AML-193 (cell line): ENCODE results near the gene SLC4A3.
A peak's percentile ranks its signal among the peaks of the same experiment; 100 is the strongest.

Experiments used
- DNase-seq, 2 experiments: peaks; one replicate each; lab custom pipeline; 2025; lab: John Stamatoyannopoulos, UW

Gene SLC4A3

DNA sequence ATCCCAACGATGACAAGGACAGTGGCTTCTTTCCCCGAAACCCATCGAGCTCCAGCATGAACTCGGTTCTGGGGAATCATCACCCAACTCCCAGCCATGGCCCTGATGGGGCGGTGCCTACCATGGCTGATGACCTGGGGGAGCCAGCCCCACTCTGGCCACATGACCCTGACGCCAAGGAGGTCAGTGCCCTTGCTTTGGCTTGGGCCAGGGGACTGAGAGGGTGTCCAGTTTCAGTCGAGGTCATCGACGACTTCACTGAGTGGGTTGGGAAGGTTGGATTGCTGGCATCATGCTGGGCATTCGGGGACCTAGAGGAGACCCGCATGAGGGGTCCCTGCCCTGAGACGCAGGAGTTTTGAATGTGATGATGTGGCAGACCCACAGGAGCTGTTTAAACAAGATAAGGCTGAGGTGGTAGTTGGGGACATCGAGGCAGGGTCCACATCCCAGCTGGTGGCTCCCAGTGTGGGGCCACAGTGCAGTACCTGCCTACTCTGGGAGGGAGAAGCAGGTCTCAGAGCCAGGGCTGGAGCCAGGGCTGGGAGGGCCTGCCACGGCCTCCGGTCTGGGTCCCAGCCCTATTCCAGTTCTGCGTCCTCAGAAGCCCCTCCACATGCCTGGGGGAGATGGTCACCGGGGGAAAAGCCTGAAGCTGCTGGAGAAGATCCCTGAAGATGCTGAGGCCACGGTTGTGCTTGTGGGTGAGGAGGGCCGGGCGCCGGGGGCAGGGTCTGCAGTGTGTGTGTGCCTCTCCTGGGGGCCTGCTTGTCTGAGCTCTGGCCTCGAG lies 6.0 kb downstream of the SLC4A3 start:
- DNase-seq: peak in 1 of 2 experiments; percentile 35

DNA sequence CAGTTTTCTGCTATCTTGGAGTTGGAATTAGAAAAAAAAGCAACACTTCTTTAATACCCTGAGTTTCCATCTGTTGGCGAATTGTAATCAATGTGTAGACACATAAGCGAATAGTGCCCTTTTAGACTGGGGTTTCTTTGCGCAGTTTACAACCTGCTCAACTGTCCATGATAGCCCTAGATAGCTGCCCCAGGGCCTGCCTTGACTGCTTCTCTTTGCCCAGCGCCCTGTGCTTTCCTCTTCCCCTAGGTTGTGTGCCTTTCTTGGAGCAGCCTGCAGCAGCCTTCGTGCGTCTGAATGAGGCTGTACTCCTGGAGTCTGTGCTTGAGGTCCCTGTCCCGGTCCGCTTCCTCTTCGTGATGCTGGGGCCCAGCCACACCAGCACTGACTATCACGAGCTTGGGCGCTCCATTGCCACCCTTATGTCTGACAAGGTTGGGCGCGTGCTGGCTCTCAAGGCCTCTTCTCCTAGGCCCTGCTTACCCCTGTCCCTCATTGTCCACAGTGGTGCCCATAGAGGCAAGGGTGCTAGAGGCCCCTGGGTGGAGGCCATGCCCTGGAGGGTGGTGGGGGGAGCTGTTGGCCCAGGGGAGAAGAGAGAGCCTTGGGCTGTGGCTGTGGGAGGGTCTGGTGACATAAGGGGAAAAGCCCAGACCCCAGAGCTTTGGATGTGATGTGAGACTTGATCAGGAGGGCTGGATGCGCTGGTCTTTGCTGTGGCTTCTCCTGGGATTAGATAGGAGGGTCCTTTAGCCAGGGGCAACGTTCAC lies 6.9 kb downstream of the SLC4A3 start:
- no peak for DNase-seq

DNA sequence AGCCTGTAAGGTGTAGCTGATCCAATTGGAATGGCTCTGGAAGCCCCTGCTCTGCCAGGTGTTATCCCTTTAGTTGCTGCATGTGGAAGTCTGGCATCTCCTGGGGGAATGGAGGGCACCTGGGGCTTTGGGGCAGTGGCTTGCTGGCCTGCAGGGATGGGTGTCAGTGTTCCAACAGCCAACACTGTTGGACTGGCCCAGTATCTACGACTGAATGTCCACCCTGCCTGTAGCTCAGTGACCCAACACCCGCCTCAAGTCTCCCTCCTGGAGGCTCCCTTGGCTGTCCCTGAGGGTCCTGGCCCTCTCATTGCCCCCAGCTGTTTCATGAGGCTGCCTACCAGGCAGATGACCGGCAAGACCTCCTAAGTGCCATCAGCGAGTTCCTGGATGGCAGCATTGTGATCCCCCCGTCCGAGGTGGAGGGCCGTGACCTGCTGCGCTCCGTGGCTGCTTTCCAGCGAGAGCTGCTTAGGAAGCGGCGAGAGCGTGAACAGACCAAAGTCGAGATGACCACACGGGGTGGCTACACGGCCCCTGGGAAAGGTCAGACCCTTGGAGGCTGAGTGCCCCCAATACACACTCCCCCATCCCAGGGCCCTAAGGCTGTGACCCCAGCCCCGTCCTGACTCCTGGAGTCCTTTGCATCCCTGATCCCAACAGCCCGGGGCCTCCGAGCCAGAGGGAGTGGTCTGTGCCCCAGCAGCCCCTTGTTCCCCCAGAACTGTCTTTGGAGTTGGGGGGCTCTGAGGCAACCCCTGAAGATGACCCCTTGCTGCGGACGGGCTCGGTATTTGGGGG lies 7.7 kb downstream of the SLC4A3 start:
- DNase-seq: no peak

DNA sequence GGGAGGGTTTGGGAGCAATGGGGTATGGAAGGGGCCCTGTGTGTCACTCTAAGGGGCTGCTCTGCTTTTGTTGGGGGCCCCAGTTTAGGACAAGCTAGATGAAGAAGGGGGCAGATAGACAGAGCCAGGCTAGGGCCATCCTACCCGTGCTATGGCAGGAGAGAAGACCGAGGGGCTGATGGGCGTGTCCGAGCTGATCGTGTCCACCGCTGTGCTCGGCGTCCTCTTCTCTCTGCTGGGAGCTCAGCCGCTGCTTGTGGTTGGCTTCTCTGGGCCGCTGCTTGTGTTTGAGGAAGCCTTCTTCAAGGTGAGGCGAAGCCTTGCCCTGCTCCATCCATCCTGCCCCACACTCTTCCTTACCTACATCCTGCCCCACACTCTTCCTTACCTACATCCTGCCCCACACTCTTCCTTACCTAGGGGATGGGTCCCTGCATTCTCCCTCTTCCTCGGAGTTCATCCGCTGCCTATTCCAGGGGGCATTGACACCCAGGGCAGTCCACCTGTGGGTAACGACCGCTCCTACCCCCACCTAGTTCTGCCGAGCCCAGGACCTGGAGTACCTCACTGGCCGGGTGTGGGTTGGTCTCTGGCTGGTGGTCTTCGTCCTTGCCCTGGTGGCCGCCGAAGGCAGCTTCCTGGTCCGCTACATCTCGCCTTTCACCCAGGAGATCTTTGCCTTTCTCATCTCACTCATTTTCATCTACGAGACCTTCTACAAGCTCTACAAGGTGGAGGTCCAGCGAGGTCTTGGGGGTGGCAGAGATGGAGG lies 8.9 kb downstream of the SLC4A3 start:
- no peak for DNase-seq

DNA sequence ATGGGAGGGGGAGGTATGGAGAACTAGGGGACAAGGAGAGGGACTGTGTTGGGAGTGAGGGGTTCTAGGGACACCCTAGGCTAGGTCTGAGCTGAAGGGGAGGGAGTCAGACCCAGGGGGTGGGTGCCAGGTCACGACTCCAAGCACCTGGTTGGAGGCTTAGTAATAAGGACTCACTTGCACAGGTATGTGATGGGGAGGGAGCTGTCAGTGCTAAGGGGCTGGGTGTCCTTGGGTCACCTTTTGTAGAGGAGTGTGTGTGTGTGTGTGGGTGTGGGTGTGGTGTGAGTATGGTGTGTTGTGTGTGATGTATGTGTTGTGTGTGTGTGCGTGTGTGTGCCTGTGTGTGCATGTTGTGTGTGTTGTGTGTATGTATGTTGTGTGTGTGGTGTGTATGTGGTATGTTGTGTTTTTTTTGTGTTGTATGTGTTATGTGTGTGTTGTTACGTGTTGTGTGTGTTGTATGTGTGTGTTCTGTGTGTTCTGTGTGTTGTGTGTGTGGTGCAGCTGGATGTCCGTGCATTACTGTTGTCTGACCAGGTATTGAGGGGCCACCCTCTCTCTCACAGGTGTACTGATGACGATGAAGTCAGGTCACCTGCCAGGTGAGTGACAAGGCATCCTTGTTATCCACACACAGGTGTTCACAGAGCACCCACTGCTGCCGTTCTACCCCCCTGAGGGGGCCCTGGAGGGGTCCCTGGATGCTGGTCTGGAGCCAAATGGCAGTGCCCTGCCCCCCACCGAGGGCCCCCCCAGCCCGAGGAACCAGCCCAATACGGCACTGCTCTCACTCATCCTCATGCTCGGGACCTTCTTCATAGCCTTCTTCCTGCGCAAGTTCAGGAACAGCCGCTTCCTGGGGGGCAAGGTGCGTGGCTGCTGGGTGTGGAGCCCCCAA lies 9.8 kb downstream of the SLC4A3 start:
- DNase-seq: no peak

DNA sequence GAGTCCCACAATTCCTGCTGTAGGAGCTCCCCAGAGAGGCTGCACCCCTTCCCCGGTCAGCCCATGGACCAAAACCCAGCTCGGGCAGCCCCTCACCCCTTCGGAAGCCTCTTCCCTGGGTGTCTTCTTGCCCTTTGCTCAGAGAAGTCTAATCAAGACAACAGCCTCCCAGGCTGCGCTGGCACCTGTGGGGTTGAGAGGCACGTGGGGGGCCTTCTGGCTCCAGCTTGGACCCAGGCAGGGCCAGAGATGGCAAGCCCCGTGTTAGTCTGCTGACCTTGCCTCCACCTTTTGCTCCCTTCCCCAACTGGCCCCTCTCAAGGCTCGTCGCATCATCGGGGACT lies 10.4 kb downstream of the SLC4A3 start:
- no peak for DNase-seq

DNA sequence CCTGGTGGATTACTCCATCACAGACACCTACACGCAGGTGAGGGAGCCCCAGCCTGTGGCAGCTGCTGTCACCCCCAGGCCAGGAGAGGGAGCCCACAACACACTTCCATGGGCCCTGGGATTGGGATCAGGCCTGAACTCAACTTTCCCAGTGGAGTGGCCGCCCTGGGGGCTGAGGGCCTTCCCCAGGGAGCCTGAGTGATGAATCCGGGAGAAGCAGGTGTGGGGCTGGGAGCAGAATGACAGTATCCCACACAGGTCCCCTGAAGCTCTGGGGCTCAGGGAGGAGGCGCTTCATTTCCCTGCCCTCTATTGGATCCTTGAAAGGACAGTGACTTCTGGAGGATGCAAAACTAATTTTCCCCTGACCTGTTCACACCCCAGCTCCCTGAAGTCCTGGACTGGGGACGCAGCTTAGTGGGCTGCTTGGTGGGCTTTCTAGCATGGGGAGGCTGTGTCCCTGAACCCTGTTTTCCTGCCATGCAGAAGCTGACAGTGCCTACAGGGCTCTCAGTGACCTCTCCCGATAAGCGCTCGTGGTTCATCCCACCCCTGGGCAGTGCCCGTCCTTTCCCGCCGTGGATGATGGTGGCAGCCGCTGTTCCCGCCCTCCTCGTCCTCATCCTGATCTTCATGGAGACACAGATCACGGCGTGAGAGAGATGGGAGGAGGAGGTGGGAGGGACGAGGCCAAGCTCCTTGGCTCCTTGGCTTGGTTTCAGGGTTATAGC lies 11.0 kb downstream of the SLC4A3 start:
- DNase-seq: no peak

DNA sequence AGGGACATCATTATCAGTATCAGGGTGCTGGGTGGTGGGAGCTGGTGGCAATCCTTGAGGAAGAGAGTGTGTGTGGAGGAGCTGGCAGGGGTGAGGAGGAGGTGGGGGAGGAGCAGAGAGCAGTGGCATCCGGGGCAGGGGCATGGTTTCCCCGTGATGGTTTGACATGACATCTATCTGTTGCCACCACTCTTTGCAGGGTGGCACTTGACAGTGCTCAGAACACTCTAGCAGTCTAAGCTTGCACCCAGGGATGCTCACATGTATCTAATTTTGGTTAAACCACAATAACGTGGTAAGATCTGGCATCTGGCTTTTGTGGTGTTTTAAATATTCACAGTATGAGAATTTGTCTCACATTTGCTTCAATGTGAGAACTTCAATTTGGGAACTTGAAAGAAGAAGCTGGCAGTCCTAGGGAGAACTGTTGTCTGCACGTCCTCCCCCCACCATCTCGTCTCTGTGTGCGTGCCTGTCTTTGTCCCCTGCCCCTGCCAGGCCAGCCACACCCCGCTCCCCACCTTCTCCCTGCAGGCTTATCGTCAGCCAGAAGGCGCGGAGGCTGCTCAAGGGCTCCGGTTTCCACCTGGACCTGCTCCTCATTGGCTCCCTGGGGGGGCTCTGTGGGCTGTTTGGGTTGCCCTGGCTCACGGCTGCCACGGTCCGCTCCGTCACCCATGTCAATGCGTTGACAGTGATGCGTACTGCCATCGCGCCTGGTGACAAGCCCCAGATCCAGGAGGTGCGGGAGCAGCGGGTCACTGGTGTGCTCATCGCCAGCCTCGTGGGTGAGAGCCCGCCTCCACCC lies 11.7 kb downstream of the SLC4A3 start:
- no peak for DNase-seq

DNA sequence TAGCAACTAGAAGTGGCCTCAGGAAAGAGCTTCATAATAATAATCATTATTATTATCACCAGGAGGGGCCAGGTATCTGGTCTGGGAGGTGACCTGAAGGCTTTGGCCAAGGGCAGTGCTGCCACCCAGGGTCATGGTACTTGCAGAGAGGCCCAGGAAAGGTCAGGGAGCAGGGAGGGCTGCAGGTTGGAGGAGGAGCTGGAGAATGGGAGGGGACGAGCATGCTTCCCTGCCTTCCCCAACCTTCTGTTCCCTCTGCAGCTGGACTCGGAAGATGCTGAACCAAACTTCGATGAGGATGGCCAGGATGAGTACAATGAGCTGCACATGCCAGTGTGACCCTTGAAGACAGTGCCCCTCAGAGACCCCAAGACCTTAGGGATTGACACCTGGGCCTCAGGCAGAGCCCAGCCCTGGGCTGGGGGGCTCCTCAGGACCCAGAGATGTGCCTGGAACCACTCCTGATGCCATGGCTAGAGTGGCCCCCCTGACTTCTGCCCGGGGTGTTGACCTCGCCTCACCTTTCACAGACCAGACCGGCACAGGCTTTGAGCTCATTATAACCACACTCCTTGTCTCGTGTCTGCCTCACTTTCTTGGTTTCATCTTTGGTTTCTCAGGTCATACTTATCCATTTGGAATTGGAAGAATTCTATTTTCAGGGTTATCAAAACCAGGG lies 14.1 kb downstream of the SLC4A3 start:
- DNase-seq: no peak

DNA sequence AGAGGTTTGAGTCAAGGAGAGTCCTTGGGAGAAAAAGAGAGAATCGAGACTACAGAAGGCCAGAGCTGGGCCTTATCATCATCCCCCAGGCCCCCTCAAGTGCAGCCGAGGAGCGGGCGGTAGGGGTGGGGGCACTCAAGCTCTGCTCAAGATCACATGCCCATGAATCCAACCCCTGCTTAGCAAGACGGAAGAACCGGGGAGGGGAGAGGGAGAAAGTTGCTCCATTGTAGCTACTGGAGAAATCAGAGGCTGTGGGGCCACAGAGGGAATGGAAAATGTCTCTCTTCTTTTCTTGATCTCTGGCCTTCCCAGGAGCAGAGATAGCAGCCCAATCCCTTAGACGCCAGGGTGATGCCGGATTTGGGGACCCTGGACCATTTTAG lies 14.6 kb downstream of the SLC4A3 start:
- DNase-seq: no peak

DNA sequence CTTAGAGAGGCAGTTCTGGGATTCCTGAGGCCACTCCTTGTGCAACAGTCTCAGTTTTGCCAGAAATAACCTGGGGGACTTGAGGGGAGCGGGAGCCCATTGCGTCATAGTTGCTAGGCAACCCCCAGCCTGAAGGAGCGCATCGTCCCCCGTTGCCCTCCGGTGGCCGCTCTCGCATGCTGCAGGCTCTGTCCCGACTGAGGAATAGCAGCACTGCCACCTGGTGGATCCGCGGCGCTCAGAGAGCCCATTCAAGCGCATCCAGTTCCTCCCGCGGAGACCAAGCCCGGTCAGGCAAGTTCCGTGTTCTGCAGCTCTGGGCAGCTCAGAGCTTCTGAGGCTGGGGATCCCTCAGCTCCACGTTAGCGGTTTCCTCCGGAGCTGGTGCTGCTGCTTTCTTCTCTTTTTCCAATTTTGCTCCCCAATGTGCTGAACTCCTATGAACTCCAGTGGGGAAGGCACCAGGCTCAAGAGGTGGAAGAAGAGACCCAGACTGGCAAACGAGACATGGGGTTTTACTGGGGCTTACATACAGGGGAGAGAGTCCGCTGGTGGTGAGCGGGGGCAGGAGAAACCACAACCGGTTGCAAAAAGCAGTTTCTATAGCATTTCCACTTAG lies 15.1 kb downstream of the SLC4A3 start:
- DNase-seq: peak; percentile 92

DNA sequence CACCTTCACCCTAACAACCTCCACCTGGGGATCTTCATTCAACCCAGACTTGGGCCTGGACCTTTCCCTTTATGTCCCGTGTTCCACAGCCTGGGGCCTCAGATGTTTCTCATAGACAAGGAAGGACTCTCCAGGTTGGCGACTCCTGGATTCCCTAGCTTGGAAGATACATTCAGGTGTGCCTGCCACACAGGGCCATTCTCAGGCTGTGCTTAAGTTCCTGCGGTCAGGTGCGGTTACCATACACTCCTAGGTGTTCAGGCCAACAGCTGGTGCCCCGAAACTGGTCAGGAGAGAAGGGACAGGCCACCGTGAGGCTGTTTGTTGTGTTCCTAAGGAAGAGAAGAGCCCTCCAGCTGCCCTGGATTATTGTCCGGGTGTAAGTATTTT lies 15.6 kb downstream of the SLC4A3 start:
- DNase-seq: no peak

DNA sequence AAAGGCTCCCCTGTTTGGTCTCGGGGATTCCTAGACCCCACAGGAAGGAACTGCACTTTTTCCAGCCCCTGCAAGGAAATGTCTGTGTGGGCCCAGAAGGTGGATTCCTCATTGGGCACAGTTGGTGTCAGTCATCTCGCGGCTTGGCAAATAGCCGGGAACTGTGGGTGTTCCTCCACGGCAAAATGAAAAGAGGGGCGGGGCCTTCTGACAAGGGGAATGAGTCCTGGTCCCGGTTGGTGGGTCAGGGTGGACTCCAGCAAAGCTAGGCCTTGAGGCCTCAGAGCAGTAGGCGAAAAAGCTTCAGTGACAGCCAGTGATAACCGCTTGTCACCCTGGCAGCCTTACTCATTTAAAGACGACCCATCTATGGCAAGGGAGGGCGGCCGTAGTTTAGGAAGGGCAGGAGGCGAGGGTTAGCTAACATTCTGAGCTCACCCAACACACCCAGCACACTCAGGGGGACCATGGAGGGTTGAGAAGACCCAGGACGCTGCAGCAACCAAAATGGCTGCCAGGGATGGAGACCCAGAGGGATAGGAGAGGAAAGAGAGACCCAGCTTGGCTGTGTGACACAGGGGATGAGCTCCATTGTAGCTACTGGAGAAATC lies 16.5 kb downstream of the SLC4A3 start:
- no peak for DNase-seq

DNA sequence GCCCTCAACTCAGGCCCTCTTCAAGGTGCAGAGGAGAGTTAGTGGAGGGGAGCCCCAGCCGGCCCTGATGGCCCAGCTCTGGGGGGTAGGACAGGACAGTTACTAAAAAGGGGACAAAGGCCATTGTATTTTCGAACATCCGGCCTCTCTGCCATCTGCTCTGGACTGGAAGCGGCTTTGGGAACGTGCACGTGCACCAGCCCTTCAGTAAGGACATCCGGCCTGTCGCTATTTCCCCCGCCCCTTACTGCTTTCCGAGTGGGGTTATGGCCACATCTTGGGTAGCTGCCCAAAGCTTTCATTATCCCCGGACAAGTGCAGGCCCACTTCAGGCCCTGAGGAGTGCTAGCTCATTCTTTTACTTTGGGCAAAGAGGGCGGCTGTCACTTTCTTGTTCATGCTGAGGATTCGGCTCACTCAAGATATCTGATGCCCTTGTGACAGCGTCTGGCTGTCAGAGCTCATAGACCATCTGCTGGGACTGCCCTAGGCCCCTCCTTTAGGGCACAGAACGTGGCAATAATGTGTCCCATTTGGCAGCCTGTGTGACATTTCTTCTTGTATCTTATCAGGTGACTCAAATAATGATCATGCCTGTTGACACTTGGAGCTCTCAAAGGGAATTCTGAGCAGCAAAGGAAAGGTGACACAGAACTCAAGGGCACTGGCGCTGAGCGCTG lies 17.5 kb downstream of the SLC4A3 start:
- no peak for DNase-seq

DNA sequence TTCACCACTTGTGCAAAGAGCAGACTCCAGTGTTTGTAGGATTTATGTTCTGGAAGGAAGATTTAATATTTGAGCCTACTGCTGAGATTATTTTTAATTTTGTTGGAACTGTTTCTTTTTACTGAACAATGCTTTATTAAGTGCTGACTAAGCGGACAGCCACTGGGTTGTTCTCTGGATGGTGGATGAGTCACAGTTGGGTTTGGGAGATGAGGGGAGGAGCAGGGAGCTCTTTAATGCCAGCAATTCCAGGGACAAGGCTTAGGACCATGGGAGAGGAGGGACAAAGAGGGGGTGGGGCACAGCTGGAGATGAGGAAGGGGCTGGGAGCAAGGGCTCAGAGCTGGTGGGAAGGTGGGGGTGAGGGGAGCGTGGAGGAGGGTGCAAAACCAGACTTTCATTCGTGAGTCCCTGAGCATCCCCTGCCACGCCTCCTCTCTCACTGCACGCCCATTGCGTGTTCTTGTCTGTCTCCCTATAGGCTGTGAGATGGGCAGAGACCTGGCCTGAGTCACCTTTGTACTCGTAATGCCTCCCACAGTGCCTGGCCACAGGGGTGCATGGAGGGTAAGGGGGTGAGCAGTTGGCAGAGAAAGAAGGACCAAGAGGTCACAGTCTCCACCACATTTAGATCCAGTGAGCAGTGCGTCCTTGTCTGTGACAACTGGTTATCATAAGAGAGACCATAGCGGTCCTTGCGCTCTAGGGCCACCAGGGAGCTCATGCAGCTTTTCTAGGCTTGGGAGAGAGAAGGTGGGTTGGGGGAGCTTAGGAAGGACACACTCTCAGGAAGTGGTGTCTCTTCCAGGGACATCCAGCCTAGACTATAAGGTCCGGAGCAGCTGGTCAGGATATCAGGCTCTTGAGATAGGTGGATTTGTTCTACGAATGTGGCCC lies 18.4 kb downstream of the SLC4A3 start:
- DNase-seq: no peak

DNA sequence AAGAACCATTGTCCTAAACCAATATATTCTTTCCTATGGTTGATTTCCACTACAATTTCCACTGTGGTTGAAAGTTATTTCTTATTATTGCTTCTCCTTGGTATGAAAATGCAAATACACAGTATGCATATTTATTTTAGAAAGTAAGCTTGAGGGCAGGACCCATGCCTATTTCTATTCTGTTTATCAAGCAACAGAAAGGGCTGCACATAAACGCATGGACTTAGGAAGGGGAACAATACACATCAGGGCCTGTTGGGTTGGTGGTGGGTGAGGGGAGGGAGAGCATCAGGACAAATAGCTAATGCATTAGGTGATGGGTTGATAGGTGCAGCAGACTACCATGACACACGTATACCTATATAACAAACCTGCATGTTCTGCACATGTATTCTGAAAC lies 20.7 kb downstream of the SLC4A3 start:
- DNase-seq: no peak
